HG02588 (cell line): ENCODE results near the gene KIRREL1.

Source experiments
- ATAC-seq: cut with Tn5 transposase; IDR thresholded peaks from one replicate; pipeline ENCODE4 v1.9.1; 2021; ENCODE audit warnings: mild to moderate bottlenecking, moderate library complexity; ENCODE audit not compliant: unreplicated experiment

The KIRREL1 gene

DNA sequence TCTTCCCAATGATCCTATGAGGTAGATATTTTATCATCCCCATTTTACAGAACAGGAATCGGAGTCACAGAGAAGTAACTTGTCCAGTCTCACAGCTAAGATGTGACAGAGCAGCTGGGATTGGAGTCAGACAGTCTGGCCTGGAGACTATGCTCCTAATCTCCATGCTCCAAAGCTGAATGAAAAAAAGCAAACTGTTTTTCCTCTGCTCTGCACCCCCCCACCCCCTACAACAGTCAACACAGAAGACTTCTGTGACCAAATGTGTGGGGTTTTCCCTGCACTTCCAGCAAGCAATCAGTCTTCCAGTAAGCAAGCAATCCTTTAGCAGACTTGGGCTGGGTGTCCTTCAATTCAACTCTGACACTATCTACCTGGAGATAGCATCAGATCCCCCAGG, 33.2 kb downstream of the KIRREL1 start:
- ATAC-seq: no peak

DNA sequence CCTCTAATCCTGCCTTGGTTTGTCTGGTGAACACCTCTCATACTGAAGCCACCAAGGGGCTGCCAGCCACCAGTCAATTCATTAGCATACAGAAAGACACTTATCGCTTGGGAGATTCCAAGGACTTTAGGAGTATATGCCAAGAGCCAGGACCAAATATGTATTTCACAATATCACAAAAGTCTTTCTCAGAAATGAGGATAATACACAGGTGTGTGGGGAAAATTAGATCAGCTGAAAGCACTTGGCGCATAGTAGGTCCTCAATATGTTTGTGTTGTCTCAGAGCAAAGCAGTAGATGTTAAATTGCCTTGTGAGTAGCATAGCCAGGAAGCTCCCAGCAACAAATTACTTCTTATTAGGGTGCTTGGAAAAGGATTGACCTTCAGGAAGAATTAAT, 34.1 kb downstream of the KIRREL1 start:
- ATAC-seq: no peak

DNA sequence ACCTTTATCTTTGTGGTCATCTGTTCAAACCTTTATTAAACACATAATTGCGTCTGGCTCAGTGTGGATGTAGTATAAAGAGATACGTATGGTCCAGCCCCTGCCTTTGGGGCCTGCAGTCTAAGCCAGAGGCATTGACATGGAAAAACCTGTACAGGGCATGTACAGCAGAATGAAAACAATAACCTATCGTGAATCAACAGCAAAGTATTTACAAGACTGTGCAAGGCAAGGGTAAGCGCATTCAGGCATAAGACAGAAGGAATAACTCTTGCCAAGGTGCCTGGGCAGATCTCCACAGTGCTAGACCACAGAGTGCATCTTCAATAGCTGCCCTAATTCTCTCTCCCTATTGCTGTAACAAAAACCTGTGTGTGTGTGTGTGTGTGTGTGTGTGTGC, 35.5 kb downstream of the KIRREL1 start:
- ATAC-seq: no peak

DNA sequence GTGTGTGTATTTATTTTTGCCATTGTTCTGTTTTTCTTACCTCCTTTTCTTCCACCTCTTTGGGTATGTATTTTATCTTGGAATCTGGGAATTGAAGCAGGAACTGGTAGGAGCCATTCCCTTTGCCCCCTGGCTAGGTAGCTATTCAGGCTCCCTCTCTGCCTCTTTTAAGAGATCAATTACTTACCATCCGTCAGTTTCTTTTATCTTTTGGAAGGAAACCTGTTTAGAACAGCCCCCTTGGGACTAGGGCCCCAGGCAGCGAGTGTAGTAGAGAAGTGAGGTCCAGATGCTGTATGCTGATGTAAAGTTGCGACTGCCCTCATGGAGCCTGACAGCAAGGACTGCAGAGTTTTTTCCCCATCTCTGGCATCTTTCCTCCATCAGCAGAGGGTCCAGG, 41.6 kb downstream of the KIRREL1 start:
- no peak for ATAC-seq

DNA sequence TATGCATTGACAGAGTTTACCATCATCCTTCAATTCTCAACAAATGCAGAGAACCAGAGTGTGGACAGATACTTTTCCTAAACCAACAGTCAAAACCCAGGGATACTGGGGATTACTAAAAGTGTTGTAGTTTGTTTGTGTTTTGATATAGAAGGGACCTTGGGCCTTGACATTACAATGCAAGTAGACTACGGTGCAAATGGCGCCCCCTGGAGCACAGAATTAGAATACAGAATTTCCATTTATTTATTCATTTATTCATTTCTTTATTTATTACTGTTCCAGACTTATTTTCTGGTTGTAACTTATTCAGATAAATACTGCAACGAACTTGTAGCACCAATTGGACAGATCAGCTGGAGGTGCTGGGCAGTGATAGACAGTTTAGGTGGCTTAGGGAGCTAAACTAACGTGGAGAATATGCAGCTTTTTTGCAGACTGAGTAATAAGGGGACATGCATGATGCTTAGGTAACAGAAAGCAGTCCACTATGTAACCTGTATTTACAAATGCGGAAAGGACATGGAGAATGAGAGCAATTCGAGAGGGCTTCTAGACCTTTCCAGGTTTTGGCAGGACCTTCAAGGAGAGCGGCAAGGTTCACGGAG, 42.6 kb downstream of the KIRREL1 start:
- ATAC-seq: no peak

DNA sequence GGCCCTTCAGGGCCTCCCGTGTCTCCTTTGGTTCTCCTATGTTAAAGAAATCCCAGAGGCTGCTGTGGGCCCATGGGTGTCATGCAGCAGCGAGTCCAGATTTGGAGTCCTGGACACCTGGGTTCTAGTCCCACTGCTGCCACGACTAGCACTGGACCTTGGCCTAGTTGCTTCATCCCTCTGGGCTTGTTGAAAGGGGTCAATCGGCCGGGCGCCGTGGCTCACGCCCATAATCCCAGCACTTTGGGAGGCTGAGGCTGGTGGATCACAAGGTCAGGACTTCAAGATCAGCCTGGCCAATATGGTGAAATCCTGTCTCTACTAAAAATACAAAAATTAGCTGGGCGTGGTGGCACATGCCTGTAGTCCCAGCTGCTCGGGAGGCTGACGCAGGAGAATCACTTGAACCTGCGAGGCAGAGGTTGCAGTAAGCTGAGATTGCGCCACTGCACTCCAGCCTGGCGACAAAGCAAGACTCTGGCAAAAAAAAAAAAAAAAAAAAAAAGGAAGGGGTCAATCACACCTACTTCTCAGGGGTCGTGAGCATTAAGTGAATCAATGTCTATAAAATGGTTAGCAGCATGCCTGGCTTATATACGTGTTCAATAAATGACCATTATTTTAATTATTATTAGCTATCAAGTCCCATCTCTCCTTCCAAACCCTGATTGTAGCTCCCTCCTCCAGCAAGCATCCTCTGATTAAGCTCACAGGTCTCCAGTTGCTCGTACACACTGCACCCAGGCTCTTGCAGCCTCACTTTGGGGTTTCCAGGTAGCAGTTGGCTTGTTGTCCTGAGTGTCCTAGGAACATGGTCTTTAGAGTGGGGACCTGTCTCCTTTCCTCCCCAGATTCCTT, 43.8 kb downstream of the KIRREL1 start:
- ATAC-seq: no peak

DNA sequence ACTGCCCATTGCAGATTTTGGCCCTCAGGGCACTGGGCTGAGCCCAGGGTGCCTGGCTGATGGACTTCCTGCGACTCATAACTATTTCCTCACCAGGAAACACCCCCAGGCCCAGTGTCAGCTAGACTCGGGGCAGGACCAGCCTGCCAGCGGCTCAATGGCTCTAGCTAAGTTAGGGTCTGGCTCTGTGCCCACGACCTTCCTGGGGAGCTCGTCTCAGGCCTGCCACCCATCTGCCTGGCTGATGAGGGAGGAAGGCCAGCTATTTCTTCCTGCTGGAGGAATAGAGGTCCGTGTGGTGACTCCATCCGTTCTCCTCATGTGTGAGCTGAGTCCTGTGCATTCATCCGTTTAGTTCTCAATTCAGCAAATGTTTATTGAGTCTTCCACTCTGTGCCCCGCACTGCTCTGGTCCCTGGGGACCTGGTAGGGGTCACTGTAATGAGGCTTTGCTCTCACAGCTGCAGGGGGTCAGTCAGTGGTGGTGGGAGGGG, 44.5 kb downstream of the KIRREL1 start:
- ATAC-seq: no peak

DNA sequence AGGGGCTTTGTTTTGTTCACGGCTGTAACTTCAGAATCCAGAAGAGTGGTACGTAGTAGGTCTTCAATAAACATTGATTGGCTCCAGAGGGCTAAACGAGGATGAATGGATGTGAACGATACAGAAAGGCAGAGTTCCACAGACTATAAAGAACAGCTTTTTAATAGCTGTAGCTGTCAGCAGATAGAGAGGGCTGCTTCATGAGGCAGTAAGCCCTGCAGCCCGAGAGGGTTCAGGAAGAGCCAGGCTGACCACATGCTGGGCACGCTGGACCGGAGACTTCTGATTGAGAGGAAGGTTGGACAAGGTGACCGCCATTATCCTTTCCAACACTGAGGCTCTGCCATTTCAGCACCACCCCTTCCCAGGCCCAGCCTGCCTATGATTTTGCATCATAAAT, 45.3 kb downstream of the KIRREL1 start:
- ATAC-seq: no peak

DNA sequence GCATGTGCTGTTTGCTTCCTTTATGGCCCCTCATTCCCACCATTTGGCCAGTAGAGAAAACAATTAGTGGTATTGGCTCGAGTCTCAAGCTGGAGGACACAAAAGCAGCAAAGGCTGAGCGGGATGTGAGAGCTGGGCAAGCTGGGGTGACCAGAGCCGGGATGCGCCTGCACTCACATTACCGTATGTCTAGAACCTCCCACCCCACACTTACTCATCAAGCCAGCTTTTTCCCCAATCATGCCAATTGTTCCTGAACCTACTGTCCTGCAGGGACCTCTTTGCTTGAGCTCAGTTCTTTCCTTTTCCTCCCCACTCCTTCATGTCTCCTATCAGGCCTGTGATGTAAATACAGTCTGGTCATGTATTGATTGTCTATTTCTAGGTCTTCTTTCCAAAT, 45.9 kb downstream of the KIRREL1 start:
- no peak for ATAC-seq

DNA sequence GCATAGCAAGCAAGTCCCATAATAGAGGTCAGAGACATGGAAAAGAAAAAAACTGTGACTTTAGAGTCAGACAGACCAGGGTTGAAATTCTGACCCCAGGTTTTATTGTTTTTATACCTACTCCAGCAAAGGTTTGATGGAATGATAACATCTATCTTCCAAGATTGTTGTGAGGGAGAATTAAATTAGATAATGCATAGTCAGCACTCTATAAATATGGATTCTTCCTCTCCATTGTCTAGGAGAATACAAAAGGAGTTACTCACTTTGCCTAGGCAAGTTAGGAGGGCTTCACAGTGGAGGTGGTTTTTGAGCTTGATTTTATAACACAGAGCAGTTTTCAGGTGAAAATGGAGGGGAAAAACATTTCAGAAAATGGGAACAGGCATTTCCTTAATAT, 46.9 kb downstream of the KIRREL1 start:
- ATAC-seq: no peak

DNA sequence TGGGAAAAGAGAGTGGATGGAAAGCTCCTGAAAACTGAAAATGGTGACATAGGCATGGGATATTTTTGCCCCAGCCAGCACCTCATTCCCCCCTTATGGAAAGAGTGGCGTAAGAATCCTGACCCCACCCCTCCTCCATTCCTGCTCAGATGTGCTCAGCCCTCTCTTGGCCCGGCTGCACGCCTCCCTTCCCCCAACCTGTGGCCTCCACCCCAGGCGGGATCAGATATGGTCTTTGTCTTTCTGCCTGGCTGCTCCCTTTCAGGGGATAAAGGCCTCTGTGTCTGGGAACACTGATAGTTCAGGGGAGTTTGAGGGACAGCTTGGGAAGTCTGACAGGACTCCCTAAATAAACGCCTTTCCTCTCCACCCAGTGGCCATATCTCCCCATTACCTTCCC, 49.8 kb downstream of the KIRREL1 start:
- ATAC-seq: no peak

DNA sequence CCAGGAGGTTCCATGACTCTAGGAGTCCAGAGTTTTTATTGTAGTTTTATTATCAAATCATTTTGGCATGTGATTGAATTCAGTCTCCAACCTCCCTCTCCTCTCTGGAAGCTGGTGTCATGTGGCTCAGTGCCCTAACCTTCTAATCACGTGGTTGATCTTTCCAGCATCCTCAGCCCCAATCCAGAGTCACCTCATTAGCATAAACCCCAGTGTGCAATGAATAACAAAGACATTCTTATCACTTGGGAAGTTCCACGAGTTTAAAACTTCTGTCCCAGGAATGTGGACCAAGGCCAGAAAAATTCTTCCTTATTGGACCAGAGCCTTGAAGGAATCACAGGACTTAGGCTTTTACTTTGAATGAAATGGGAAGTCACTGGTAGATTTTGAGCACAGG, 52.2 kb downstream of the KIRREL1 start:
- ATAC-seq: no peak

DNA sequence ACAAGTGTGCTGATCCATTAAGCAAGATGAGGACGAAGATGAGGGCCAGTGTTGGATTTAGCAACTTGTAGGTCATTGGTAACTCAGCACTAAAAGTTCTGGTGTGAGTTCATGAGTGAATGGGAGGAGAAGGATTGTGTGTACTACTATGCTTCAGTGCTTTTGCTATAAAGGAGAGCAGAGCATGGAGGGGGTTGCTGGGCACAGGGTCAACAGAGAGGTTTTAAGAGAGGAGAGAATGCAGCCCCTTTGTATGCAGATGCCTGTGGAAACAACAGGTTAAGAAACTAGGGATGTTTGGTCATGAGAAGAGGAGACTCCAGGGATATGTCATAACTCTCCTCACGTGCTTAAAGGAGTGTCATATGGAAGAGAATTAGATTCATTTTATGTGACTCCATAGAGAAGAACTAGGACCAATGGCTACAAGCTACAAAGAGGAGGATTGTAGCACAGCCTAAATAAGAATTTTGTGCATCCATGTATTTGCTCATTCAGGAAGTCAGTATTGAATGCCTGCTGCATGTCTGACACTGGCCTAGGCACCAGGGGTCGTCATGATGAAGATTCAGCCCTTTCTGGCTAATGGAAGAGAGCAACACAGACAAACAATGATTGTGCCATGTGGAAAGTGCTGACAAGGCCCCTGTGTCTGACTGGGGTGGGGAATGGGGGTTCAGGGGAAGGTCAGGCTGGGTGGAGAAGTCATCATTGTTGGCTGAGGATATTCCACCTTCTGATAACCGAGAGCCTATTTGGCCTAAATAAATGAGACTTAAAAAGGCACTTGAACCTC, 53.5 kb downstream of the KIRREL1 start:
- ATAC-seq: no peak

DNA sequence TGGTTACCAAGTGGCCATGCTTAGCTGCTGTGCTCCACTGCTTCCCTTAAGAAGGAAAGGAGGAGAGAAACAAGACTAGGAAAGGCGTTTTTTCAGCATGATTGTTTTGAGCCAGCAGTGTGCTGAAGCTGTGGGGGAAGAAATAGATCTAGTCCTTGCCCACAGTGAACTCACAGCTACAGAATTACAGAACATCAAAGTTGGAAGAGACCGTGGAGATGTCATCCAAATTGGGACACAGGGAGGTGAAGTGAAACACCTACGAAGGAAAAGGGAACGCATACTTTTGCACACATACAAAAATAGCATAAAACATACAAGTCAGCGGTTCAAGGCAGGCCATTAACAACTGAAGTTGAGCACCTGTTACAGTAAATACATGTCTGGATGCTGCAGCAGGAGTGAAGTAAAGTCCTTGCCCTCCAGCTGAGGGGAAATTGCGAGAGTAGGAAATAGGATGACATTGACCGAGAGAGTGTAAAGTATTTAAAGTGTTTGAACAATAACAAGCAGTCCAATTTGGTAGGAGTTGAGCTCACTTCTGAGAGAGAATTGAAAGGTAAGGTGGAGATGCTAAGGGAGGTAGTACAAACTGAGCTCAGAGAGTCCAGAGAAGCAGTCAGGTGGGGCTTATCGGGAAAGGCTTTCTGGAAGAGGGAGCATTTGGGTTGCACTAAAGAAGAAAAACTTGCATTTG, 55.1 kb downstream of the KIRREL1 start:
- no peak for ATAC-seq

DNA sequence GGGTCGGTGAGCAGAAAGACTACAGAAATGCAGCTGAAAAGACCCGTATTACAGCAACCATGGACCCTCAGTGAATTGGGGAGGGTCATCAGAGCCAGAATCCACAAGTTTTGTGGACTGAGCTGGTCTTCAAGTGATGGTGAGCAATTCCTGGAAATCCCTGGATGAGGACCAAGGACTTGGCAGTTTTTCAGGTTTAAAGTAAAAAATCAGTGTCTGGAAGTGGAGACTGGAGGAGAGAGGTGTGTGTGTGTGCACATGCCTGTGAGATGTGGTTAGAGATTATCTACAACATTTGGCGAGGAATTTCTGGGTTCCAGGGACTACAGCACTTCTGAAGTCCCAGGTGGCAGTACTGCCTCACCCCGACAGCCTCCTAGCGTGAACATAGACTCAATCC, 56.4 kb downstream of the KIRREL1 start:
- no peak for ATAC-seq

DNA sequence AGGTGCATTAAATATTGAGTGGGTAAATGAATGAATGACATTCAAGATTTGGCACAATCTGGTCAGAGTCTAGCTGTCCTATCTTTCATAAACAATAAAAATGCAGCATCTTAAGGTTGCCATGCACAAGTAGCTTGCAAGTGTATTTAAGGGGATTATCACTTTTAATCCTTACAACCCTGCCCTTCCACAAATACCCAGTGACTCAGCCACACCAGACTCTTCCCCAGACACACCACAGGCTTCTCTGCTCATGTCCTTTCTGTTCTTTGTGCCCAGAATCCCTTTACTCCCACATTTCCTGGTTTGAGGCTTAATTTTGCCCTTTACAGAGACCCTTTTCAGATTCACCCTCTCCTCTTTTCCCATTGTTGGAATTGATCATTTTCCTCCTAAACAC, 59.8 kb downstream of the KIRREL1 start:
- no peak for ATAC-seq

DNA sequence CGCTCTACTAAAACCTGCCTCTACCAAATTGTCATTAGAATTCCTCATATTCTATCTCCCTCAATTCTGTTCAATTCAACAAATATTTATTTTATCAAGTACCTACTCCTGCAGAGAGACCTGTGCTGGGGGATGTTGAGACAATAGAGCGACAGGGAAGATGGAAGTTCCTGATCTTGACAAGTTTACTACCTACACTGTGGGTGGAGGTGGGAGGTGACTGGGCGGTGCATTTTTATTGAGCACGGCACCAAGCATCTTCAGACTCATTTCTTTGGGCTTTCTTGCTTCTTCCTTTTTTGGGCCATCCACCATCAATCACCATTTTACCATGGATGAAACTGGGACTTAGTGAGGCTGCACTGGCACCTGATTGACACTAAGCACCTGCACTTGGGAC, 61.3 kb downstream of the KIRREL1 start:
- ATAC-seq: no peak

DNA sequence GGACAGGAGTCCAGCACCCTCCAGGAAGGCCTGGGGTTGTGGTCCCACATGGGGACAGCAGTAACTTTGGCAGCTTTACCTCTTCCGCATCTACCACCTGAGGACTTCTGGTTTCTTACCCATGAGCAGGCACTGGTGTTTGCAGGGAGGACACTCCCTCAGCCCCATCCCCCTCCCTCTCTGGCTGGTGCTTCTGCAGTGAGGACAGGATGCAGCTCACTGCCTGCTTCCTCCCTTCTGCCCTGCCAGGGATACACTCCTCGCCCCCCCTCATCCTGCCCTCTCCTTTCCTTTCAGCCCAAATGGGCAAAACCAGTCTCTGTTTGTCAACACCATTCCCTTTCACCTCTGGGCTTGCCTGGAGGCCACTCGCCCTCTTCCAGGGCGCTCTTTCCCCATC, 62.4 kb downstream of the KIRREL1 start:
- ATAC-seq: no peak

DNA sequence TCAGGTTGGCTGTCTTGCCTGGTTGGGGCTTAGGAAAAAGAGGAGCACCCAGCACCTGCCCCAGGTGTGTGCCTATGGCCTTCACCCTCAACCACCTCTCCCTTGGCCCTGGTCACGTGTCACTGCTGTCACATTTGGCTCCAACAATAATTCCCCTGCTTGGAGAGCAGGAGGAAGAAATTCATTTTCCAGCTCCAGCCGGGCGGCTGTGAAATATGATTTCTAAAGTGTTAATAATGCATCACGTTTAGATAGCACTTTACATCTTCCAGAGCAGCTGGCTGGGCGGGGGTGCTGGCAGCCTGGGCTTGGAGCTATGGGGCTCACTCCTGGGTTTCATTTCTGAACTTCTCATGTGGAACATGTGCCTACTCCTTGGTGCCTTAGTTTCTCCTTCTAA, 63.1 kb downstream of the KIRREL1 start:
- no peak for ATAC-seq

DNA sequence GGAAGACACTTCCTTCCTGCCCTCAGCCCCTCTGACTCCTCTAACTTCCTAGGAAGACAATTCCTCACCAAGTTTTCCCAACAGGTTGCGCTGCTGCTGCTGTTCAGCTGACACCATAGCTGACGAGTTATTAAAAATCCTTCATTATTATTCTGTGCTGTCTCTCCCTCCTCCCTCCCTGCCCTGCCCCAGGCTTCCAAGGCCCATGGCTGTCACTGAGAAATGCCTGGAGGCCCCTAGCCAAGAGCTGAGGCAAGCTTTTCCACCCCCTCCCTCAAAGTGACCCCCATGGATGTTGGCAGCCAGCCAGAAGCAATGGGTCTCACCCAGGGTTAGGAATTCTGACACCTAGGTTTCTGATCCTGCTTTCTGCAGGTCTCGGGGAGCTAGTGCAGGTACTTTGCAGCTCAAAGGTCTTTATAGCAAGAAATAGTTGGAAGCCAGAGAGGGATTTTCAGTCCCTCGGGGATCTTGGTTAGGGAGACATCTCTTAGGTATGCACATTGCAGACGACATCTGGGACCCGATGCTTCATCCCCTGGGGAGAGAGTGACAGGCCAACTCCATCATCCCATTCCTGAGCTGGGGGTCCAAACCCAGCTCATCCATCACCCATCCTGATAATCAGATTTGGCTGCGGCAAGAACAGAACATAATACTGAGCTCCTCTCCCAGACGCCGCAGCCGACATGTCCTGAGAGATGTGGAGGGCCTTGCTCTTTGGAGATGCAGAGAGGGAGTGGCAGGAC, 65.0 kb downstream of the KIRREL1 start:
- ATAC-seq: no peak
